Measurements from ENCODE around the gene SLC25A33. TPM values are rescaled to one million over a fixed set of nuclear protein-coding genes. Genes with fewer than 3 reads are reported as not detected.

The SLC25A33 gene
- total RNA-seq, 1 donor from 2014 or later, result 4.9 TPM

GRCh38 chr1:9573723-9574122, 34.5 kb downstream of the SLC25A33 start:
- Histone ChIP-seq H3K4me1 (no peaks in the 10 kb centered on the region), H3K36me3 (peaks cover 29% of the 10 kb centered on the region), H3K27ac (no peak overlapping the region), H3K9me3 (no peaks in the 10 kb centered on the region), H3K27me3 (no peaks in the 10 kb centered on the region), H3K4me3 (no peak overlapping the region)
- ATAC-seq, result peak; percentile 34
- peak; percentile 30 for TF ChIP-seq CTCF (IDR thresholded peaks at IDR 0.05)
- DNase-seq, result no peak
- intact Hi-C loops (cut with DNase I), result loop anchor here (5.0 kb wide), 1 partner anchor 76 kb away; no protein-coding TSS in a partner anchor

GRCh38 chr1:9575486-9575885, 36.2 kb downstream of the SLC25A33 start:
- no peaks in the 10 kb centered on the region for H3K4me1 ChIP-seq
- no peak overlapping the region for H3K4me3 ChIP-seq
- ATAC-seq (no peak), DNase-seq (no peak)
- H3K27ac ChIP-seq, result no peak overlapping the region
- H3K9me3 ChIP-seq, result no peaks in the 10 kb centered on the region
- intact Hi-C loops (cut with DNase I), result no loop called here
- H3K36me3 ChIP-seq, result peaks cover 43% of the 10 kb centered on the region
- H3K27me3 ChIP-seq, result no peaks in the 10 kb centered on the region
- no peak for TF ChIP-seq CTCF (IDR thresholded peaks at IDR 0.05)

- H3K27ac ChIP-seq, result no peak overlapping the region
- peaks cover 40% of the 10 kb centered on the region for H3K36me3 ChIP-seq
- no peak overlapping the region for H3K4me3 ChIP-seq
- H3K4me1 ChIP-seq, result no peaks in the 10 kb centered on the region
- H3K27me3 ChIP-seq, result no peaks in the 10 kb centered on the region
- no peaks in the 10 kb centered on the region for H3K9me3 ChIP-seq
- intact Hi-C loops (cut with DNase I), result no loop called here
- no peak for TF ChIP-seq CTCF (IDR thresholded peaks at IDR 0.05)
- DNase-seq, result no peak
- ATAC-seq, result no peak
These were observed 37.6 kb downstream of the SLC25A33 start for GRCh38 chr1:9576903-9577302.

DNA sequence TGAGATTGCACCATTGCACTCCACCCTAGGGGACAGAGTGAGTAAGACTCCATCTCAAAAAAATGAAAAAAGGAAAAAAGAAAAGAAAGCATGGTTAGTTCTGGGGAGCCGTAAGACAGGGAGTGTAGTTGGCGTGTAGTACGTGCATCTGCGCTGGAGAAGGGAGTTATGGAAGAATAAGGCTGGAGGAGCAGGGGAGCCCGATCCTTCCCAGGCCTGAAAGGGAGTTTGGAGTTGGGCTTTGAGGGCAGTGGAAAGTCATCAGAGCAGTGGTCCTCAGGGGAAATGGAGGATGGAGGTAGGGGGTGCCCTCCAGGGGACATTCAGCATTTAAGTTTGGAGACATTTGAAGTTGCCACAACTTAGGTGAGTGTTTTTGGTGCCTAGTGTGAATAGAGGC, 38.2 kb downstream of the SLC25A33 start:
- DNase-seq (no peak), ATAC-seq (no peak)
- no peaks in the 10 kb centered on the region for H3K9me3 ChIP-seq
- H3K4me1 ChIP-seq, result no peaks in the 10 kb centered on the region
- H3K27ac ChIP-seq, result no peak overlapping the region
- H3K36me3 ChIP-seq, result peaks cover 43% of the 10 kb centered on the region
- no peaks in the 10 kb centered on the region for H3K27me3 ChIP-seq
- no peak for TF ChIP-seq CTCF (IDR thresholded peaks at IDR 0.05)
- intact Hi-C loops (cut with DNase I), result no loop called here
- no peak overlapping the region for H3K4me3 ChIP-seq

DNA sequence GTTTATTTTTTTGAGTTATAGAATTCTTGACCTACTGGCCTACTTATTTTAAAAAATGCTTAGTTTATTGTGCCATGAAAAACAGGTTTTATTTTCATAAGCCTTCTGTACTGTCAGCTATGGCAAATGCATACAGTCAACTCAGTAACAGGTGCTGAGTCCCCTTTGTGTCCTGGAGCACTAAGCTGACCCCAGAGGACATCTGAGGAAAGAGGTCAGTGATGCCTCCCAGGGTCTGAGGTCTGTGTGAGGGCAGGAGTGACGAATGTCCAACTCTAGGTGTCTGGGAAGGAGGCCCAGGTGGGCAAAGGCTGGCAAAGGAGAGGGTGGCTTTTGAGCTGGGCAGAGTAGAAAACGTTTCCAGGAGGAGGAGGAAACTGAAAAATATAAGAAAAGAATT, 41.7 kb downstream of the SLC25A33 start:
- H3K27me3 ChIP-seq, result no peaks in the 10 kb centered on the region
- intact Hi-C loops (cut with DNase I), result no loop called here
- H3K4me1 ChIP-seq, result no peaks in the 10 kb centered on the region
- ATAC-seq (no peak), DNase-seq (no peak)
- peaks cover 43% of the 10 kb centered on the region for H3K36me3 ChIP-seq
- no peaks in the 10 kb centered on the region for H3K9me3 ChIP-seq
- no peak overlapping the region for H3K27ac ChIP-seq
- no peak for TF ChIP-seq CTCF (IDR thresholded peaks at IDR 0.05)
- no peak overlapping the region for H3K4me3 ChIP-seq

DNA sequence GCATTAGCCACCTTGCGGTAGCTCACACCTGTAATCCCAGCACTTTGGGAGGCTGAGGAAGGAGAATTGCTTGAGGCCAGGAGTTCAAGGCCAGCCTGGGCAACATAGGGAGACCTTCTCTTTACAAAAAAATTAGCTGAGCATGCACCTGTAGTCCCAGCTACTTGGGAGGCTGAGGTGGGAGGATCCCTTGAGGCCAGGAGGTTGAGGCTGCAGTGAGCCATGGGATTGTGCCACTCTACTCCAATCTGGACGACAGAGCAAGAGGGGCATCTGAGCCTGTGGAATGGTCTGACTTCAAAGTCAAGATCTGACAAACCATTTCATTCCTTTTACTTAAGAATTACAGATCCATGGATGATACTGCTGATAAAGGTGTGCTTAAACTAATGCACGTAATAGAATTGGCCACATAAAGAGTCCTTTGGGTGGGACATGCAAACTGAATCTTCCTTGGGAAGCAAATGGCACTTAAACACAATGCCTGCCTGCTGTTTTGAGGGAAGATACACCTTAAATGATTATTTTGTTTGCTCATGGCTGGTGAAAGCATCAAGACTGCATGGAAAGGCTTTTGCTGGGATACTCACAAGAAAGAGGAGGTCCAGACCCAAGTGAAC, 47.0 kb downstream of the SLC25A33 start:
- Histone ChIP-seq H3K9me3 (no peaks in the 10 kb centered on the region), H3K27me3 (no peaks in the 10 kb centered on the region), H3K36me3 (peaks cover 17% of the 10 kb centered on the region), H3K4me1 (peaks cover 14% of the 10 kb centered on the region), H3K4me3 (no peak overlapping the region), H3K27ac (no peak overlapping the region)
- no peak for TF ChIP-seq CTCF (IDR thresholded peaks at IDR 0.05)
- peak; percentile 5 for DNase-seq
- ATAC-seq, result no peak
- intact Hi-C loops (cut with DNase I), result no loop called here
